Stimulated activated naive CD8-positive, alpha-beta T cell treated with anti-CD3 and anti-CD28 coated beads, Interleukin-15, amount 100 ng/mL, for 72 hours (primary cell): ENCODE data around the gene DOCK4.
A peak's percentile ranks its signal among the peaks of the same experiment; 100 is the strongest.

Source experiments
- ATAC-seq: fragments of 150-1000 bp; cut with Tn5 transposase; 2 replicates; pipeline ENCODE4 v1.10.0; 2021; ENCODE audit warnings: mild to moderate bottlenecking, moderate library complexity
- DNase-seq, 2 donors: peaks; one replicate each; pipeline ENCODE4 v3.0.0; 2021 to 2022
- H3K27ac Mint-ChIP-seq, 2 donors: one replicate each; pipeline ENCODE4 v1.8.0; 2022; ENCODE audit warnings: mild to moderate bottlenecking in 2 of 2, mixed read lengths in 2 of 2, moderate library complexity in 2 of 2
- H3K27me3 Mint-ChIP-seq: one replicate; pipeline ENCODE4 v1.8.0; 2022; ENCODE audit warnings: mixed read lengths
- H3K4me1 Mint-ChIP-seq: one replicate; pipeline ENCODE4 v1.8.0; 2022; ENCODE audit warnings: mild to moderate bottlenecking, mixed read lengths
- H3K4me3 Mint-ChIP-seq, 2 donors: one replicate each; pipeline ENCODE4 v1.8.0; 2022; ENCODE audit warnings: mild to moderate bottlenecking in 2 of 2, mixed read lengths in 2 of 2, moderate library complexity in 1 of 2
- H3K9me3 Mint-ChIP-seq, 2 donors: one replicate each; pipeline ENCODE4 v1.8.0; 2022; ENCODE audit warnings: mixed read lengths in 2 of 2

DOCK4 gene

DNA sequence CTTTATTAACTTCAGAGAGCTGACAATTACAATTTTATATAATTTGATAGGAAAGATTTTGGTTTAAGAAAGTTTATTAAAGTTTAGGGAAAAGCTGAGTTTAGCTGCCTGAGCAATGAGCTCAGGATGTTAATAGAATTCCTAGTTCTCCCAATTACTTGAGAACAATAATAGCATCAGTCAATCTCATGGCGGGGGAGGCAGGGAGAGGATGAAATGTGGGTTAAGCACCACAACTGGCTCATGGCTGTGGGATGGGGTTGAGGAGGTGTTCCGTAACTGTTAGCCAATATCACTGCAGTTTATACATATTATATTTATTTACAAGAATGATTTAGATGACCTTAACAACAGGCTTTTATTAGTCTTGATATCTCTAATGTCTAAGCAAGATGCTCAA lies 377.0 kb downstream of the DOCK4 start:
- Mint-ChIP-seq H3K27ac (no peak overlapping the region), H3K4me1 (no peaks in the 10 kb centered on the region), H3K9me3 (no peaks in the 10 kb centered on the region), H3K4me3 (no peak overlapping the region), H3K27me3 (peaks cover 13% of the 10 kb centered on the region)
- DNase-seq = no peak
- no peak for ATAC-seq

DNA sequence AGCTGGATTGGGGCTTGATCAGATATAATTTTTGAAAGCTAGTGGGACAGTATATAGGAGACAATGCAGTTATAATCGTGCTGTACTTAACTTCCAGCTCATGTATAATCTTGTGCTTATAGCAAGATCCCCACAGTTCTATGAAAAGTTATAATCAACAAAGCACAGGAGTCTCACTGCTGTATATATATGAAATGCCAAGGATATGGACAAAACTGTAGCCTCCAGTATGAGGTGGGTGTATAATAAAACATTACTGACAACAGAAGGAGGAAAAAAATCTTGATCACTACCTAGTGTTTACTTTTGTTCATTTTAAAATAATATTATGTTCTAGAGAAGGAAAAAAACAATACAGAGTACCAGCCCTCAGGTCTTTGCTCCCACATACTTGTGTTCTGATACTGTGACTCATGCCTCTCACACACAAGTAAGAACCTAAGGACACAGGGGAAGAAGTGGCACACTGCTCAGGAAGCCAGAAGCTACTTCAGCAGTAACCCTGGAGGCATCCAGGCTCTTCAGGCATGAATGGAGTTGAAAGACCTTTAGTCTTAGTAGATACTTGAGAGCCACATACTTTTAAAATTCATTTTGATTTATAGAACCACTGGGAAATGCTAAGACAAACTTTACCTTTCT lies 378.2 kb downstream of the DOCK4 start:
- Mint-ChIP-seq H3K27ac (no peak overlapping the region), H3K9me3 (no peaks in the 10 kb centered on the region)
- no peak for ATAC-seq

DNA sequence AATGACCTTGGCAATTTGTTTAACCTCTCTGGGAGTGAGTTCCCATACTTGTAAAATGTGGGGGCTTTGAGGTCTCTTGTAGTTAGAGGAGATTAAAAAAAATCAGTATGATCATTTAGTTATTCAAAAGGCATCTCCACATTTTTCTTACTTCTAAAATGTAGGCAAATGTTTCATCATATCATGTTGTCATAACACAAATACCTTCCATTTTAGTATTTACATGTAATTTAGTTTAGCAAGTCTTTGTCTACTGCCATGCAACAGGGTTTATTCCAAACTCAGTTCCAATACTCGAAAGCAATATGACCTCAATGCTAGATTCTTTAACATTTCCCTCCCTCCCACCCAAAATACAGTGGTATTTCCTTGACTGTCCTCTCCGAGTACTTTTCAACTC lies 381.2 kb downstream of the DOCK4 start:
- ATAC-seq = no peak
- H3K9me3 Mint-ChIP-seq = no peaks in the 10 kb centered on the region
- H3K4me3 Mint-ChIP-seq = no peak overlapping the region
- peaks cover 8% of the 10 kb centered on the region for H3K27me3 Mint-ChIP-seq
- no peak overlapping the region for H3K27ac Mint-ChIP-seq
- H3K4me1 Mint-ChIP-seq = no peaks in the 10 kb centered on the region
- DNase-seq = no peak

More for the DNA sequence above, 378.2 kb downstream of the DOCK4 start:
- Mint-ChIP-seq H3K27me3 (peaks cover 15% of the 10 kb centered on the region), H3K4me3 (no peak overlapping the region), H3K4me1 (no peaks in the 10 kb centered on the region)
- DNase-seq = no peak

DNA sequence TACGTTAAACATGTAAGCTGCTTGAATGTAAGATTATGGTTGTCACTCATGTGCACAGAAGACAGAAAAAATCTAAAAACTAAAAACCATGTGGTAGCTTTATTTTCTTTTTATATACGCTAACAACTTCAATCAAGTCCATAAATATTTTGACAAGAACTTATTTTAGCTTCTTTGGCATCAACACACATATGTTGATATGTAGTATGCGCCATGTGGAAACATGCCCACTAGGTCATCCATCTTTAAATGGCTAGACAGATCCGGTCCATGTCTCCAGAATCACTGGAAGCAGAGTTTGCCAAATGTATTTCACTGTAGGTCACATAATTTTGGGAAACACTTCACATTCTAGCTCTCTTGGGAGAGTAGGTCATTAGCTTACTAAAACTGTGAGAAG lies 382.4 kb downstream of the DOCK4 start:
- Mint-ChIP-seq H3K27me3 (peaks cover 8% of the 10 kb centered on the region), H3K27ac (no peak overlapping the region), H3K4me3 (no peak overlapping the region), H3K9me3 (no peaks in the 10 kb centered on the region), H3K4me1 (no peaks in the 10 kb centered on the region)
- DNase-seq = no peak
- no peak for ATAC-seq

DNA sequence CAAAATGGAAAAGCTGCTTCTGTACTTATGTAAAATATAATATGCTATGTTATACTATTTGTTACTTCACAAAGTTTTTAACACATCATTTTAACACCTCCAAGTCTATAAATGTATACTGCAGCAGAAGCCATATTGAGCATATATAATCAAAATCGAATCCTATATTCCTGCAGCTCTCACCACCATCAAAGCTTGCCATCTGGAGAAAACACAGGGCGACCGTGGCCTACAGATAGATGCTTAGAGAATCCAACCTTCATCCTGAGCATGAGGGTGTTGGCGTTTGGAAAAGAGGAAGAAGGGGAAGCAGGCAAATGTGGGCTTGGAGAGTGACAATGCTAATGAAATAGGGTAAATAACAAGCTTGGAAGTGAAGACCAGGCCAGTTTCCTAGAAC lies 385.2 kb downstream of the DOCK4 start:
- H3K27ac Mint-ChIP-seq = no peak overlapping the region
- H3K27me3 Mint-ChIP-seq = peaks cover 8% of the 10 kb centered on the region
- H3K9me3 Mint-ChIP-seq = no peaks in the 10 kb centered on the region
- H3K4me3 Mint-ChIP-seq = no peak overlapping the region
- no peak for ATAC-seq
- no peaks in the 10 kb centered on the region for H3K4me1 Mint-ChIP-seq
- DNase-seq = no peak

DNA sequence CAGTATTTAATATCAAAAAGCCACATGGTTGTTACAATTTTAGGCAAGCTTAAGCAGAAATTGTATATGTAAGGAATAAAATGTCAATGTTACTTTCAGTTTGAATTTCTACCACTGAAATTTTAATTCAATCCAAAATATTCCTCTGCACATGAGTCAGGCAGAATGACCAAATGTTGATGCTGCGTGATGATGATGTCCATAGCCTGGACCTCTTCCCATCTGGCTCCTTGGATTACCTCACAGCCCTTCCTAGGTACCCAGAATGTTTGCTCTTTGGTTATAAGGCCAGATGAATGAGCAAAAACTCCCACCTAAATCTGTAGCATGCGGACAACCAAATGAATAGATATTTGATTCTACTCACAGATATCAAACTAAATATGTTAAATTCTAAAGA lies 385.6 kb downstream of the DOCK4 start:
- Mint-ChIP-seq H3K27ac (no peak overlapping the region), H3K9me3 (no peaks in the 10 kb centered on the region), H3K4me1 (no peaks in the 10 kb centered on the region), H3K4me3 (no peak overlapping the region), H3K27me3 (peaks cover 8% of the 10 kb centered on the region)
- no peak for ATAC-seq
- no peak for DNase-seq

DNA sequence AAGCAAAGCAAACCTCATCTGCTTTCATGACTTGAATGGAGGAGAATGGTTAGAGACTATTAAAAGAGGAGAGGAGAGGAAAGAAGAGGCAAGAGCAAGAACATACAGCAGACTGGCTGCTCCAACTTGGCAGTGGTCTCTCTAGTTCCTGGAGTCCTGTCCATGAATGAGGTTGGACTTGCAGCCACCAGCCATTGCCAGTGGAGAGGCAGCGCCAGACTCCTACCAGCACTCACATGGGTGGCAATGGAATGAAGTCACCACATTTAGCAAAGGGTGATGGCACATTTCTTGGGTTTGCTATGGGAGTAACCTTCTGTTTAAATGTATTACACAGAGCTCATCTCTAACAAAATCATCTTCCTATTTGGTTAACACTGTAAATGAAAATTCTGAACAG lies 386.1 kb downstream of the DOCK4 start:
- Mint-ChIP-seq H3K27ac (no peak overlapping the region), H3K4me3 (no peak overlapping the region), H3K9me3 (no peaks in the 10 kb centered on the region), H3K27me3 (peaks cover 8% of the 10 kb centered on the region), H3K4me1 (no peaks in the 10 kb centered on the region)
- ATAC-seq = no peak
- no peak for DNase-seq

DNA sequence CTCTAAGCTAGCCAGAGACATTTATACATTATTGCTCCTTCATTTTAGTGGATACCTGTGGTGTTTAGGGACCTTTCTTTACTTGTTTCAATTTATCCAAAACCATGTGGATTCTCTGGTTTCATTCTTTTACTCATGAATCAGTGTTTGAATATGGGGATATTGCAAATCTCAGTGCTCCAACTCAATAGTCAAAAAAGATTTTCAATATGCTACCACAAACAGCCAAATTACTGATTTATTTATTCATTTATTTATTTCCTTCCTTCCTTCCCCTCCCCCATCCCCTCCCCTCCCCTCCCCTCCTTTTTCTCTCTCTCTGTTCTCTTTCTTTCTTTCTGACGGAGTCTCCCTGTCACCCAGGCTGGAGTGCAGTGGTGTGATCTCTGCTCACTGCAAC lies 390.8 kb downstream of the DOCK4 start:
- Mint-ChIP-seq H3K4me3 (no peak overlapping the region), H3K4me1 (no peaks in the 10 kb centered on the region), H3K9me3 (no peaks in the 10 kb centered on the region), H3K27ac (no peak overlapping the region), H3K27me3 (no peaks in the 10 kb centered on the region)
- DNase-seq (no peak), ATAC-seq (no peak)

DNA sequence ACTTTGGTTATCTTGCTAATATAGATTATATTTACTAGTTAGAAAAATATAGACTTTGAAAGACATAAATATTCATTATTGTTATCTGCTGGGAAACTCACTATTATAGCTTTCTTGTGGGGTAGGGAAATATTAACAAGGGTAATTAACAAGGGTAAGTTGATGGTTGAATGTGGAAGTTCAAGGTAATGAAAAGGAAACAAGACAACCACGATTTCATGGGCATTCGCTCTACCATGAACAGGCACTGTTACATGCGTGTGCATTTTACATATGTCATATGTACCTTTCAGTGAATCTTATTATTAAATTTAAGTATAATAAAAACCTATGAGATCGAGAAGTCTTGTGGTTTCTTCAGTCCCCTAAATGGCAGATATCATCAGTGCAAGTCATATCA lies 392.9 kb downstream of the DOCK4 start:
- no peak overlapping the region for H3K4me3 Mint-ChIP-seq
- no peak for ATAC-seq
- DNase-seq = no peak

DNA sequence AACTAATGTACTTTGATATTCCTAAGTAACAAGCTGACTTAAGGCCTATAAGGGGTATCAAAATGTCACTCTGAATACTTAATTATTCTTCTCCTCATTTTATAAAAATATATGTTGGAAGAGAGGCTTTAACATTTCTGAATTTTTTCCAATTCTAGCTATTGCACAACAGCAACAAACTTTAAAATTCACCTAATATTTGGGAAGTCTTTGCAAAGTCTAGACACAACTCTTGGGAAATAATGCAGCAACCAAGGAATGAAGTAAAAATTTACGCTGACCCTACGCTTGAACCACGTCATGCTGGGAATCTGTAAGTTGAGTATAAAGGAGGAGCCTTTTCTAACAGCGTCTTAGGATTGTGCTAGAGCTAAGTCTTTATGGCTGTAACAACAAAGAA lies 400.0 kb downstream of the DOCK4 start:
- ATAC-seq (no peak), DNase-seq (no peak)
- H3K4me3 Mint-ChIP-seq = no peak overlapping the region
- no peaks in the 10 kb centered on the region for H3K4me1 Mint-ChIP-seq
- H3K27ac Mint-ChIP-seq = no peak overlapping the region
- H3K27me3 Mint-ChIP-seq = no peaks in the 10 kb centered on the region
- H3K9me3 Mint-ChIP-seq = peaks cover 7 to 24% of the 10 kb centered on the region in 2 donors

More for the DNA sequence above, 392.9 kb downstream of the DOCK4 start:
- no peak overlapping the region for H3K27ac Mint-ChIP-seq
- no peaks in the 10 kb centered on the region for H3K9me3 Mint-ChIP-seq
- no peaks in the 10 kb centered on the region for H3K27me3 Mint-ChIP-seq
- H3K4me1 Mint-ChIP-seq = no peaks in the 10 kb centered on the region

DNA sequence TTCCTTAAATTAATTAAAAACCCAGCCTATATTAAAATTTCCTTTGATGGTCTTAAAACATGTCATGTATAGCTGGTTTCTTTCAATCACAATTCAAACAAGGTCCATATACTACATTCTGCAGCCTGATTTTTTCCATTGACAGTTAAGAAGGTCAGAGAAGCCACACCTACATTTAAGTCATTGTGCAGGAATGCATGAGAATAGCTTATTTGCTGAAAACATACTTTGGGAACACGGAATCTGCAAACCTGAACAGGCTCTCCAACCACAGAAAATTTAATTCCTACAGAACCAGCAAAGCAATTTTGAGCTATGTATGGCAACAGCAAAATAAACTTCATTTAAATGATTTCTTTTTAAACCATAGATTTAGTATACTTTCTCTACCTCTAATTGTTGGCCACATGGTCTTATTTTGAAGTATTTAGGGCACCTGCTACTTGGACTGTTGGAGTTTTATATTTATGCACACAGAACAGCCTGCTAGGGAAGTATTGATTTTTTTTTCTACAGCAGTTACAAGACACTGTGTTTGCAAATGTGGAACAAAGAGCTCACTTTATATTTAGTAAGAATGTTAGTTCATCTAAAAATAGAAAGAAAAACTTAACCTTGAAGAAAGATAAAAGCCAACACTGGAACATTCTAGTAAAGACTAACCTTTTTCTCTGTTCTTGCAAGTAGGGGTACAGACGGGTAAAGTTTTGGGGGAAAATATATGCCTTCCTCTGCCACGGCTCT lies 403.0 kb downstream of the DOCK4 start:
- H3K9me3 Mint-ChIP-seq = peaks cover 22 to 49% of the 10 kb centered on the region in 2 donors
- H3K4me1 Mint-ChIP-seq = no peaks in the 10 kb centered on the region
- ATAC-seq (no peak), DNase-seq (no peak)
- H3K27ac Mint-ChIP-seq = no peak overlapping the region
- no peak overlapping the region for H3K4me3 Mint-ChIP-seq
- no peaks in the 10 kb centered on the region for H3K27me3 Mint-ChIP-seq

DNA sequence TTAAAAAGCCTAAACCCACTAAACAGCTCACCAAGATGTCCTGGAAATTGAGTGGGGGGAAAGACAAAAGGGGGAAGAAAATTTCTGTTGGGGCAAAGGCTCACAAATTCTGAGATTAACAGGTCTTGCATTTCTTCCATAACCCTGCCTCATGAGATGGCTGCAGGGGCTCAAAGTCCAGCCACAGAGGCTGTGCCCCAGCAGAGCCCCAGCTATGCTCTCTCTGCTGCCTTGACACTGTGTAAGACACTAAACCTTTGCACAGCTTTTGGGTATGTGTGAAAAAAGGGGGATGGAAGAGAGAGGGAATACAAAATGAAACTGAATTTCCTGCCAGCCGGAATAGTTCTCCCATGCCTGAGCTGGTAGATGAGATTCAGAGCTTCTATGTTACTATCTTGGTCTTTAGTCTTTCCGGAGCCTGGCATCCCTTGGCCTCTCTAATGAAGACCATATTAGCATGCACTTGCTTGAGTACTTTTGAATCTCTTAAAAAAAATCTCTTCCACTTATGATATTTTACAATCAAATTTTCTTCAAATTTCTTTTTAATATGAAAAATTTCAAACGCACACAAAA lies 403.9 kb downstream of the DOCK4 start:
- H3K27ac Mint-ChIP-seq = no peak overlapping the region
- no peak for ATAC-seq
- no peak overlapping the region for H3K4me3 Mint-ChIP-seq
- H3K4me1 Mint-ChIP-seq = no peaks in the 10 kb centered on the region
- no peaks in the 10 kb centered on the region for H3K27me3 Mint-ChIP-seq
- peaks cover 29 to 56% of the 10 kb centered on the region in 2 donors for H3K9me3 Mint-ChIP-seq
- no peak for DNase-seq

DNA sequence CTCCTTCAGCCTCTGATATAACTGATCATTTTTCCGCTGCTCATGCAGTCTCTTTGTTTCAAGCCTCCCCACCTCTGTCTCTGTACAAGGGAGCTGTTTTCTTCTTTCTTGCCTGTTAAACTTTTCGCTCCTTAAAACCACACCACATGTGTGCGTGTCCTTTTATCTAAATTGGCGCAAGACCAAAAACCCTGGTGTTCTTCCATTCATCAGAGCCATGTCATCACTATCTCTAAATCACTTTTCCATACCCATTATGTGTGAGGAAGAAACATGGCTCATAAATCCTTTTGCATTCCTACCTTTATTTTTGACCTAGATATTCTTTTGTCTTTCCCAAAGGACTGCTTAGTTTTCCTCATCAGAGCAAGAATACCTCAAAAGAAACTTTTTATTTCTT lies 404.9 kb downstream of the DOCK4 start:
- no peak for DNase-seq
- ATAC-seq = no peak
- Mint-ChIP-seq H3K27me3 (no peaks in the 10 kb centered on the region), H3K27ac (no peak overlapping the region), H3K9me3 (peaks cover 36 to 66% of the 10 kb centered on the region in 2 donors), H3K4me3 (no peak overlapping the region), H3K4me1 (no peaks in the 10 kb centered on the region)

DNA sequence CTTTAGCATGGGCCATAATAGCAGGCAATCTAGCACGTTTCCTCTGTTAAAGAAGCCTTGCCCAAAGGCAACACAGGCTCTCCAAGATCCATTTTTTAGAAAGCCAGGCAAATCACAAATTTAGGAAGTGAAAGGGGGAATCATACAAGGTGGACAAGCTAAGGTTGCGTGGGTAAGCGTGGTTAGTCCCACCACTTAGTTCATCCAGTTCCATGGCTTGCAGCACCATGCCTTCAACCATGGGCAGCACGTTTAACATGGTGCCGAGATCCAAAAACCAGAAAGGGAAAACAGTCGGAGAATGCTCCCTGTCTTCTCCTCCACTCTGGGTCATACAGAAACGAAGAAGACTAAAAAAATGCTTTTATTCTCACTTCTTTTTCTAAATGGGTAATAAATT lies 409.5 kb downstream of the DOCK4 start:
- no peak overlapping the region for H3K27ac Mint-ChIP-seq
- H3K27me3 Mint-ChIP-seq = no peaks in the 10 kb centered on the region
- DNase-seq (peak in 1 of 2 donors; percentile 7), ATAC-seq (no peak)
- H3K9me3 Mint-ChIP-seq = peaks cover 57 to 74% of the 10 kb centered on the region in 2 donors
- no peaks in the 10 kb centered on the region for H3K4me1 Mint-ChIP-seq
- no peak overlapping the region for H3K4me3 Mint-ChIP-seq

DNA sequence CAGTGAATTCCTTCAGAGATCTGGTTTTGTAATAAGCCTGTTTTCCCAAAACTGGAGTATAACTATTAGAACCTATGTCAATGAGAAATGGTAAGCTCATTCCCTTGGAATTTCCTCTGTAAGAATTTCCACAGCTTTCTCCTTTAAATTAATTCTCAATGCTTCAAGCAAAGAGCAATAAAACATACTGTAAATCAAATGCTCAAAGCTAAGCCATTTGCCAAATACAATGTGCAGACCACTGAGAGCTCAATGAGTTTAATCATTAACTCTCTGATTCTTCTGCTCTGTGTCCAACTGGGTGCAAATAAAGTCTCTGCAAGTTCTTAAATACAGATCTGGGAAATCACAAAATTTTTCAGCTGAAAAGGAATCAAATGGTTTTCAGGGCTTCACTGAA lies 416.3 kb downstream of the DOCK4 start:
- Mint-ChIP-seq H3K4me1 (no peaks in the 10 kb centered on the region), H3K27ac (no peak overlapping the region), H3K27me3 (peaks cover 10% of the 10 kb centered on the region), H3K9me3 (peaks cover 13 to 14% of the 10 kb centered on the region in 2 donors), H3K4me3 (no peak overlapping the region)
- DNase-seq (no peak), ATAC-seq (no peak)

DNA sequence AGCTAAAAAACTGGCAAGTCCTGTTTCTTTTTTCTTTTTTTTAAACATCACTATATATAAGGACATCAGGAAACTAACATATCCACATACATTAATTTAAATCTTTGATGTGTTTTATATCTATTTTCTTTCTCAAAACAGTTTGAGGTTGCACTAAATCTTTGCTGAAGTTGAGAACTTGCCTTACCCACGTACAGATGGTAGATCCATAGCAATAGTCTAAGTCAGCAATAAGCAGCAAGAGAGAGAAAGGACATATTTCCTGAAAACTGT lies 417.2 kb downstream of the DOCK4 start:
- peaks cover 4 to 6% of the 10 kb centered on the region in 2 donors for H3K9me3 Mint-ChIP-seq

More for the DNA sequence above, 417.2 kb downstream of the DOCK4 start:
- no peak overlapping the region for H3K4me3 Mint-ChIP-seq
- H3K27ac Mint-ChIP-seq = no peak overlapping the region
- ATAC-seq (no peak), DNase-seq (no peak)
- peaks cover 18% of the 10 kb centered on the region for H3K27me3 Mint-ChIP-seq
- no peaks in the 10 kb centered on the region for H3K4me1 Mint-ChIP-seq
